GF-D8 (cell line): Measurements from ENCODE around the gene ERC2.
A peak's percentile ranks its signal among the peaks of the same experiment; 100 is the strongest.

Experiments used
- DNase-seq: peaks from one replicate; lab custom pipeline; 2025; lab: John Stamatoyannopoulos, UW

Gene ERC2

GRCh38 chr3:56187051-56187450 is 281.2 kb downstream of the ERC2 start:
- DNase-seq, result no peak

- DNase-seq, result no peak
These were observed 282.4 kb downstream of the ERC2 start for GRCh38 chr3:56185827-56186226.

GRCh38 chr3:56183529-56183928 is 284.7 kb downstream of the ERC2 start:
- no peak for DNase-seq

- DNase-seq, result no peak
These were observed 287.8 kb downstream of the ERC2 start for GRCh38 chr3:56180433-56180832.

- no peak for DNase-seq
These were observed 294.7 kb downstream of the ERC2 start for GRCh38 chr3:56173601-56174000.

GRCh38 chr3:56164436-56164835 is 303.8 kb downstream of the ERC2 start:
- no peak for DNase-seq

GRCh38 chr3:56157693-56158362 is 310.4 kb downstream of the ERC2 start:
- peak; percentile 65 for DNase-seq

GRCh38 chr3:56154297-56154696 is 314.0 kb downstream of the ERC2 start:
- no peak for DNase-seq

- DNase-seq, result no peak
These were observed 320.9 kb downstream of the ERC2 start for GRCh38 chr3:56147354-56147753.

GRCh38 chr3:56145410-56145809 is 322.9 kb downstream of the ERC2 start:
- DNase-seq, result no peak

- DNase-seq, result no peak
These were observed 323.5 kb downstream of the ERC2 start for GRCh38 chr3:56144805-56145204.

- no peak for DNase-seq
These were observed 330.9 kb downstream of the ERC2 start for GRCh38 chr3:56137415-56137814.

- no peak for DNase-seq
These were observed 331.8 kb downstream of the ERC2 start for GRCh38 chr3:56136514-56136913.

GRCh38 chr3:56135941-56136340 is 332.3 kb downstream of the ERC2 start:
- no peak for DNase-seq

GRCh38 chr3:56133423-56133822 is 334.8 kb downstream of the ERC2 start:
- no peak for DNase-seq

GRCh38 chr3:56132762-56133161 is 335.5 kb downstream of the ERC2 start:
- DNase-seq, result no peak

- no peak for DNase-seq
These were observed 336.2 kb downstream of the ERC2 start for GRCh38 chr3:56131974-56132590.

GRCh38 chr3:56130036-56130435 is 338.2 kb downstream of the ERC2 start:
- no peak for DNase-seq

GRCh38 chr3:56126632-56127031 is 341.6 kb downstream of the ERC2 start:
- no peak for DNase-seq

- no peak for DNase-seq
These were observed 342.8 kb downstream of the ERC2 start for GRCh38 chr3:56125358-56126005.

- no peak for DNase-seq
These were observed 343.7 kb downstream of the ERC2 start for GRCh38 chr3:56124546-56124945.

- DNase-seq, result no peak
These were observed 344.8 kb downstream of the ERC2 start for GRCh38 chr3:56123487-56123886.

- DNase-seq, result no peak
These were observed 345.4 kb downstream of the ERC2 start for GRCh38 chr3:56122911-56123310.

- no peak for DNase-seq
These were observed 346.6 kb downstream of the ERC2 start for GRCh38 chr3:56121716-56122115.
